Measurements from ENCODE around the gene ERBB4.

ERBB4 gene

DNA sequence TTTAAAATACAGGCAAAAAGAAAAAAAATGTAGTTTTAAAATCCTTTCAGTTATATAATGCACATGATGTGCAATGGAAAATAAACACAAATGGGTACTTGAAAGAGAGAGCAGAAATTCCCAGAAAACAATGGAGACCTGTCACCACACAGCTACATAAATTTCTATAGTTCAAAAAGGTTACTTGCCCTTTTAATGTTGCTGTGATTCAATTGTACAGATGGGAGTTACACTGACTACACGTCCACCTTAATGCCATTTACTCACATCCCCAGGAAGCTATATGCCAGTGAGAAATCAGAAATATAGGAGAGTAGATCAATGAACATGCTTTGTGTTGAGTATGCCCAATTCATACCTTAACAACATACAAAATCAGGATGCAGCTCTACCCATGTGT is 269.6 kb downstream of the ERBB4 start:
- TF ChIP-seq, protein P1, sequence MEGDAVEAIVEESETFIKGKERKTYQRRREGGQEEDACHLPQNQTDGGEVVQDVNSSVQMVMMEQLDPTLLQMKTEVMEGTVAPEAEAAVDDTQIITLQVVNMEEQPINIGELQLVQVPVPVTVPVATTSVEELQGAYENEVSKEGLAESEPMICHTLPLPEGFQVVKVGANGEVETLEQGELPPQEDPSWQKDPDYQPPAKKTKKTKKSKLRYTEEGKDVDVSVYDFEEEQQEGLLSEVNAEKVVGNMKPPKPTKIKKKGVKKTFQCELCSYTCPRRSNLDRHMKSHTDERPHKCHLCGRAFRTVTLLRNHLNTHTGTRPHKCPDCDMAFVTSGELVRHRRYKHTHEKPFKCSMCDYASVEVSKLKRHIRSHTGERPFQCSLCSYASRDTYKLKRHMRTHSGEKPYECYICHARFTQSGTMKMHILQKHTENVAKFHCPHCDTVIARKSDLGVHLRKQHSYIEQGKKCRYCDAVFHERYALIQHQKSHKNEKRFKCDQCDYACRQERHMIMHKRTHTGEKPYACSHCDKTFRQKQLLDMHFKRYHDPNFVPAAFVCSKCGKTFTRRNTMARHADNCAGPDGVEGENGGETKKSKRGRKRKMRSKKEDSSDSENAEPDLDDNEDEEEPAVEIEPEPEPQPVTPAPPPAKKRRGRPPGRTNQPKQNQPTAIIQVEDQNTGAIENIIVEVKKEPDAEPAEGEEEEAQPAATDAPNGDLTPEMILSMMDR (IDR thresholded peaks at IDR 0.05; ENCODE audit: low read depth, low read length) = no peak
- no peak for DNase-seq (ENCODE audit: low read depth in 2 of 2)
- H3K4me3 ChIP-seq (replicated peaks in 1 of 2; ENCODE audit: low read depth in 2 of 2, low read length in 2 of 2) = no peak overlapping the region

DNA sequence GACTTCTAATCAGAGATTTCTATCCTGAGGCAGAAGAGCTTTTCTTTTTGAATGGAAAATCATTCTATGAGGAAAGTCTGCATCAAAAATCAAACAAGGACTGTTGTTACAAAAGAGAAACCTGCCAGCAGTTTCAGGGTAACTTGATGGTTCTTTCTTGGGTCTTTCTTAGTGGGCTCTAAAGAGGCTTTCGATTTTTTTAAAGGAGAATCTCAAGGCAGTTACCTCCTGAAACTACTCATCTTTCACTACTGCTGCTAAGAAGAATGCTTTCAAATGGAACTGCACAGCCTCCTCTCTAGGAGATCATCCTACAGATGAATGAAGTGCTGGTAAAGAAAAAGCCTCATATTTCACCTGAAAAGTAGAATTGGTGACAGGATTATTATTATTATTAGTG is 272.3 kb downstream of the ERBB4 start:
- H3K4me3 ChIP-seq (replicated peaks in 1 of 2; ENCODE audit: low read depth in 2 of 2, low read length in 2 of 2) = no peak overlapping the region
- no peak for DNase-seq (ENCODE audit: low read depth in 2 of 2)
- TF ChIP-seq, protein P1 (IDR thresholded peaks at IDR 0.05; ENCODE audit: low read depth, low read length) = no peak

DNA sequence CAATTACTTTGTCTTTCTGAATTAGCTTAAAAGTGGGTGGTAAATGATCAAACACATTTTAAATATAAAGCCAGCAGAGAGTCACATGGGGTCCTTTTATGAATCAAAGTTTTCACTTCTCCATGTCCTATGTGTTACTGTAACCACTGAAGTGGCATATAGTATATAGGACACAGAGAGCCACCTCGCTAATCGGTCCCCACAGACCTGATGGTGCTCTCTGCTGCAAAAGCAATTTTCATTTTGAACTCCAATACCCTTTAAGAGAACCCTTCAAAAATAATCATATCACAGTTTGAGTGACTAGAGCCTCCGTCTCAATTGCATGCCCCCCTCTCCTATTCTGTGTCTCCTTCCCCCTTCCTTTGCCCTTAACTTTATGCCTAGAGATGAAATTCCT is 272.8 kb downstream of the ERBB4 start:
- TF ChIP-seq, protein P1 (IDR thresholded peaks at IDR 0.05; ENCODE audit: low read depth, low read length) = no peak
- no peak for DNase-seq (ENCODE audit: low read depth in 2 of 2)
- H3K4me3 ChIP-seq (replicated peaks in 1 of 2; ENCODE audit: low read depth in 2 of 2, low read length in 2 of 2) = no peak overlapping the region

DNA sequence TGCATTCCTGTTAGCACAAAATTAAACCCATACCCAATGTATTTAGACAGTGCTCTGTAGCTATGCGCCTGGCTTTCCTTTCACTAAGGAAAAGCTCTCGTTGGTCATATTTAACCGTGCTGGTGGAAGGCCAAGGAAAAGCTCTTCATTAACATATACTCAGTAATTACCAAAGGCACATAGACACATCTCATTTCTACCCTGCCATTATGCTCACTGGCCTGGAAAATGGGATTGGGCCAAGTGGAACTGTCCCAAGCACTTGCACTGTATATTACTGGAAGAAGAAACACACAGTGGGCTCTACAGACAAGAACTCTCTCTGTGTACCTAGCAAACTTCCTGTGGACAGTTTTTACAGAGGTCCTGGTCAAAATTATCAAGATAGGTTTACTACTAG is 274.4 kb downstream of the ERBB4 start:
- no peak overlapping the region for H3K4me3 ChIP-seq (replicated peaks in 1 of 2; ENCODE audit: low read depth in 2 of 2, low read length in 2 of 2)
- DNase-seq (ENCODE audit: low read depth in 2 of 2) = no peak
- TF ChIP-seq, protein P1 (IDR thresholded peaks at IDR 0.05; ENCODE audit: low read depth, low read length) = no peak

DNA sequence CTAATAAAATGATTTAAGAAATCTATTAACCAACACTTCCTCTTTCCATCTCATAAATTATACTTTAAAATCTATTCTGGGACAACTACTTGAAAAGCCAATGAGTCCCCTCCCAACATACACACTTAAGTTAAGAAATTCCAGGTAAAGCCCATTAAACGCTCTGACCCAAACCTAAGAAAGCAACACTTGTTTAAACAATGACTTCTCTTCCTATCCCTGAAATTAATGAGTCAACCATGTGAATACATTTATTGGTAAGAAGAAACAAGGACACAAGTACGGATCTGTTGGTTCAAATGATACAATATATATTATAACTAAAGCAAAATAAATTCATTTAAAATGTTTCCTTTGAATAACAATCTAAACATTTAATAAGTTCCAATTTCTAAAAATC is 279.4 kb downstream of the ERBB4 start:
- DNase-seq (ENCODE audit: low read depth in 2 of 2) = no peak
- H3K4me3 ChIP-seq (replicated peaks in 1 of 2; ENCODE audit: low read depth in 2 of 2, low read length in 2 of 2) = no peak overlapping the region

DNA sequence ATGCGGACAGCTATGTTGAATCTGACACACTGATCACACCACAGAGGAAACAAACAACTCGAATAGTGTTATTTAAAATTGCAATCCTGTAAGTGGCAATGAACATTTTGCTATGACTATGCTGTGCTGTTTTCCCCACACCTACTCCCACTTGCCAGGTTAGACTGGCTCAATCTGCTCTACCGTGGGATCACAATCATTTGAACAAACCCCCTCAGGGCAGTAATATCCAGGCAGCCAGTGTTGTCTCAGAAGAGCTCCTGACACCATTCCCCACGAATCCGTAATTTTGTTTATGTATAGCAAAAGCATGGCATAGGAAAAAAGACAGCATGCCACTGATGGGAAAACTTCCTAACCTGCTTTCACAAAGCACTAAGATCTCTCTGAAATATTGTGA is 284.3 kb downstream of the ERBB4 start:
- DNase-seq (ENCODE audit: low read depth in 2 of 2) = no peak
- TF ChIP-seq, protein P1 (IDR thresholded peaks at IDR 0.05; ENCODE audit: low read depth, low read length) = no peak
- no peak overlapping the region for H3K4me3 ChIP-seq (replicated peaks in 1 of 2; ENCODE audit: low read depth in 2 of 2, low read length in 2 of 2)

More for the DNA sequence above, 279.4 kb downstream of the ERBB4 start:
- TF ChIP-seq, protein P1 (IDR thresholded peaks at IDR 0.05; ENCODE audit: low read depth, low read length) = no peak

DNA sequence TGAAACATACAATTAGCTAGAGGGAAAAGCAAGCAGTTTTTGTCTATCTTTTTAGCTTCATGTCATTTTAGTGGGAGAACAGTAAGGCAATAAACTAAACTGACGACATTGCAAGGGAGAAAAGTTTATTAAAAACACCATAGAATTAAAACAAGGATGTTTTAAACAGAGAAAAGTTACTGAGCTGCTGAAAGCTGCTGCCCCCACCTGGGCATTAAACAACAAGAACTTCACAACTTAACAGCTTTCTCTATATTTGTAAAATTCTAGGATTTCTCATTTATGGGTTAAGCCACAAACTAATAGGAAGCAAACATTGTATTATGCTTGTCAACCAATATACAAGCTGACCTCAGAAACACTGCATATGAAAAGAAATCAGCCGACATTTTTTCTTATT is 289.2 kb downstream of the ERBB4 start:
- DNase-seq (ENCODE audit: low read depth in 2 of 2) = peak; percentile 31 to 59
- TF ChIP-seq, protein P1 (IDR thresholded peaks at IDR 0.05; ENCODE audit: low read depth, low read length) = peak; percentile 37
- H3K4me3 ChIP-seq (replicated peaks in 1 of 2; ENCODE audit: low read depth in 2 of 2, low read length in 2 of 2) = no peak overlapping the region

All from cardiac fibroblast (primary cell).